SW480 (cell line): ENCODE measurements around the gene TEX2.
A peak's percentile ranks its signal among the peaks of the same experiment; 100 is the strongest.
"Not testable (repeated sequence)": the region's sequence is repeated elsewhere in the genome, so short reads cannot be mapped to it uniquely, and the experiment has no call there.

Experiments
- DNase-seq: peaks from one replicate; pipeline ENCODE4 v3.0.0-alpha.2; 2016; ENCODE audit warnings: low spot score

The TEX2 gene

GRCh38 chr17:64240261-64240740, 22.8 kb downstream of the TEX2 start:
- DNase-seq: no peak

GRCh38 chr17:64238449-64238848, 24.6 kb downstream of the TEX2 start:
- DNase-seq: not testable (repeated sequence)

- peak; percentile 14 for DNase-seq
These were observed 26.1 kb downstream of the TEX2 start for GRCh38 chr17:64236827-64237403.

GRCh38 chr17:64234961-64235360, 28.1 kb downstream of the TEX2 start:
- no peak for DNase-seq

- no peak for DNase-seq
These were observed 30.4 kb downstream of the TEX2 start for GRCh38 chr17:64232466-64233262.

- DNase-seq: no peak
These were observed 31.4 kb downstream of the TEX2 start for GRCh38 chr17:64231567-64232141.

GRCh38 chr17:64230791-64231408, 32.2 kb downstream of the TEX2 start:
- DNase-seq: no peak

GRCh38 chr17:64229815-64230728, 33.0 kb downstream of the TEX2 start:
- no peak for DNase-seq

GRCh38 chr17:64226132-64226531, 36.9 kb downstream of the TEX2 start:
- no peak for DNase-seq

GRCh38 chr17:64225410-64225809, 37.6 kb downstream of the TEX2 start:
- no peak for DNase-seq

GRCh38 chr17:64223931-64224629, 39.0 kb downstream of the TEX2 start:
- DNase-seq: no peak

GRCh38 chr17:64223283-64223682, 39.8 kb downstream of the TEX2 start:
- no peak for DNase-seq

- DNase-seq: no peak
These were observed 41.4 kb downstream of the TEX2 start for GRCh38 chr17:64221679-64222078.

- DNase-seq: not testable (repeated sequence)
These were observed 42.5 kb downstream of the TEX2 start for GRCh38 chr17:64220604-64221003.

- DNase-seq: no peak
These were observed 43.5 kb downstream of the TEX2 start for GRCh38 chr17:64219571-64219970.

- no peak for DNase-seq
These were observed 45.0 kb downstream of the TEX2 start for GRCh38 chr17:64218066-64218465.

- DNase-seq: no peak
These were observed 45.8 kb downstream of the TEX2 start for GRCh38 chr17:64217249-64217691.

- no peak for DNase-seq
These were observed 46.5 kb downstream of the TEX2 start for GRCh38 chr17:64216338-64217248.

GRCh38 chr17:64216000-64216337, 47.1 kb downstream of the TEX2 start:
- DNase-seq: no peak

- DNase-seq: no peak
These were observed 48.1 kb downstream of the TEX2 start for GRCh38 chr17:64214950-64215349.
